Prostate gland (tissue), 2 donors: Measurements from ENCODE around the gene CAPN14.

ENCODE experiments used
- CTCF ChIP-seq, 4 experiments: fragments of 200-600 bp in 2 of 4; fragments of 450-650 bp in 2 of 4; sonication (generic) in 2 of 4; IDR thresholded peaks; 1 replicate in 3 of 4; 2 replicates in 1 of 4; pipeline ENCODE4 v1.5.1; 2016 to 2019; ENCODE audit warnings: antibody characterized with exemption in 4 of 4, mild to moderate bottlenecking in 2 of 4, moderate library complexity in 2 of 4
- POLR2A ChIP-seq: fragments of 450-650 bp; IDR thresholded peaks from one replicate; pipeline ENCODE4 v1.6.1; 2016; ENCODE audit warnings: antibody characterized with exemption, mild to moderate bottlenecking
- POLR2AphosphoS5 ChIP-seq: sonication (generic); formaldehyde crosslinking; IDR thresholded peaks from one replicate; pipeline ENCODE4 v1.6.1; 2017; ENCODE audit warnings: antibody characterized with exemption

- TF ChIP-seq POLR2A (no peak), CTCF (IDR thresholded peaks at IDR 0.05) (no peak), POLR2AphosphoS5 (no peak)
Measured at GRCh38 chr2:31228717-31229116, 11.4 kb upstream of the CAPN14 start.
